ENCODE results near the gene APOA1.

Gene APOA1

GRCh38 chr11:116788975-116789374 lies 48.4 kb downstream of the APOA1 start:
- no peak for DNase-seq (ENCODE audit: low spot score)

- no peak for DNase-seq (ENCODE audit: low spot score)
Measured at GRCh38 chr11:116788534-116788933, 48.9 kb downstream of the APOA1 start.

DNA sequence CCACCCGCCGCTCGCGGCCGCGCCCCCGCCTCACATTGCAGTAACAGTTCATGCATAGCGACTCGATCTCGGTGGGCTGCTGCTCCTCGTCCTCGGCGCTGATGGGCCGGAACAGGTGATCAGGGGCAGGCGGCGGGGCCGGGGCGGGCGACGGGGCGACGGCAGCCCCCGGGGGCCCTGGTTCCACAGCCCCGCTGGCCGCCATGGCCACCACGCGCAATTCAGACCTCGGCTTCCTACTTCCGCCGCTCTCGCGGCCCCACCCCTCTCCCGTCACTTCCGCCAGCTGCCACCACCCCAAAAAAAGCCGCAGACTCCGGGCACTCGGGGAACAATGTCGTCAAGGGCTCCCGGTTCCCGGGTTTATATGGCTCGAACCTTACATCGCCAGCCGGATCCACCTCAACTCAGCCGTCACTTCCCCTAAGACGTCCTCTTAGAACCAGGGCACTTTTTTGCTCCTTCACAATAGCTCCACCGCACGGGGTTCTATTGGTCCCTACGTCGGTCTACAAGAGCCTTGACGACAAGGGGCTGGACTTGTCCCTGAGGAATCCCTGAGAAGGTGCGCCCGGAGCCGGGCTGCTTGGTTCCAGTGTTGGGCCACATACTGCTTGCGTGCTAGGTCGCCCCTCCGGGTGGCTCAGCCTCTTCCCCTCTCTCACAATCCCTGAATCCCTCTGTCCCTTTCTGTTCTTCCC lies 49.5 kb downstream of the APOA1 start, which contains the start of gene ZPR1:
TSS of gene ZPR1 (minus strand) at position 238 of the 701 bp plus-strand sequence. CDS start at position 205, 33 bp downstream.
- DNase-seq (ENCODE audit: low spot score) = peak; percentile 94

GRCh38 chr11:116787436-116787785 lies 50.0 kb downstream of the APOA1 start:
- peak; percentile 16 for DNase-seq (ENCODE audit: low spot score)

- no peak for DNase-seq (ENCODE audit: low spot score)
Measured at GRCh38 chr11:116786966-116787365, 50.5 kb downstream of the APOA1 start.

DNA sequence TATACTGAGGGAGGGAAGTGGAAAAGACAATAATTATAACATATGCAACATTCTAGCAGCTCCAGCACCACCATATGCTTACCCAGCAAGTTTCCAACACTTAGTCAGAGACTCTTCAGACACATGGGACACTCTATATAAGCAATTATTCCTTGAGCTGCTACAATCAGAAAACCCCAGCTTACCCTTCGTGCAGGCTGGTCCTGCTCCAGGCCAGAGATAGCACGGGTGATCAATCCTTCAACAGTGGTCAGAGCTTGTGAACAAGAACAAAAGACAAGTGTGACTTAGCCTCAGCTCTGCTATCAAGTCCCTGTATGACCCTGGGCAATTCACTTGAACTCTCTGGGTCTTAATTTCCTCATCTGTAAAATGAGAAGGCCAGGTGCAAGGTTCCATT lies 51.1 kb downstream of the APOA1 start:
- no peak for DNase-seq (ENCODE audit: low spot score)
